HG02970 (cell line): ENCODE results near the gene NPLOC4.
"Not testable (repeated sequence)": the region's sequence is repeated elsewhere in the genome, so short reads cannot be mapped to it uniquely, and the experiment has no call there.

Source experiments
- ATAC-seq: cut with Tn5 transposase; IDR thresholded peaks from one replicate; pipeline ENCODE4 v1.9.1; 2021; ENCODE audit warnings: mild to moderate bottlenecking, moderate library complexity, moderate number of reproducible peaks; ENCODE audit not compliant: unreplicated experiment, low FRiP score

The NPLOC4 gene

DNA sequence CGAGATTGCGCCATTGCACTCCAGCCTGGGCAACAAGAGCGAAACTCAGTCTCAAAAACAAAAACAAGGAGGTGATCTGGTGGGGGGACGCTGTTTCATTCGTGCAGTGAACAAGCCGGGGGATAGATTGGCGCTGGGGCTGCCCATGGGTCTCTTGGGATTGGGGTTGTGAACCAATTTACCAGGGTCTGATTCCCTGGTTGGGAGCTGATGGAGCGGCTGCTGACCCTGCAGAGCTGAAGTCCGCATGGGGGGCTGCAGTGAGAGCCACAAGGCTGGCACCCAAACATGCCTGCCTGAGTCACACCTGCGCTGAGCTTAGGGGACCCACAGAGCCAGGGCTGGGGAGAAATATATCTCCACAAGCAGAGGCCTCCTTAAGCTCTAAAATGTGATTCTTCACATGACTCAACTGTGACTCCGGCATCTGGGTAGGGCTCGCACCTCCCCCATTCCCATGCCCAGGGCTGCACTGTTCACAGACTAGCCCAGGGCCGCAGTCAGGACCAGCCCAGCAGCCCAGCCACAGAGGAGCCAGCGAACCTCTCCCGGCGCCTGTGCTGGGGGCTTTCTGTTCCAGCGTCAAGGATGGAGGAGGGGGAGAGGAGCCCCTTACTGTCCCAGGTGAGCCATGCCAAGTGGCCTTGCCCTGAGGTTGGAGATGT, 5.0 kb upstream of the NPLOC4 start:
- no peak for ATAC-seq

DNA sequence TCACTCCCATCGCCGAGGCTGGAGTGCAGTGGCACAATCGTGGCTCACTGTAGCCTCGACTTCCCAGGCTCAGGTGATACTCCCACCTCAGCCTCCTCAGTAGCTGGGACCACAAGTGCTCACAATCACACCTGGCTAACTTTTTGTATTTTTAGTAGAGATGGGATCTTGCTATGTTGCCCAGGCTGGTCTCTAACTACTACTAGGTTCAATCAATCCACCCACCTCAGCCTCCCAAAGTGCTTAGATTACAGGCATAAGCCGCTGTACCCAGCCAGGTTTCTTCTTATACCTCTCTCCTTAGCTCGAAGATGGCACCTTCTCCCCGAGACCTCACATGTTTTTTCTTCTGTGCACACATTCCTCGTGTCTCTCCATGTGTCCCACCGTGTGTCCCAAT, 3.1 kb upstream of the NPLOC4 start:
- ATAC-seq, result no peak

DNA sequence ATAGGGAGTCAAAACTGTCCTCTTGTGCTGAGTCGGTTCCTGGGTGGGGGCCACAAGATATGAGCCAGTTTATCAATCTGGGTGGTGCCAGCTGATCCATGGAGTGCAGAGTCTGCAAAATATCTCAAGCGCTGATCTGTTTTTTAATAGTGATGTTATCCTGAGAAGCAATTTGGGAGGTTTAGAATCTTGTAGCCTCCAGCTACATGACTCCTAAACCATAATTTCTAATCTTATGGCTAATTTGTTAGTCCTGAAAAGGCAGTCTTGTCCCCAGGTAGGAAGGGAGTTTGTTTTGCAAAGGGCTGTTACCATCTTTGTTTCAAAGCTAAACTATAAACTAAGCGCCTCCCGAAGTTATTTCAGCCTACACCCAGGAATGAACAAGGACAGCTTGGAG, 1.8 kb upstream of the NPLOC4 start:
- no peak for ATAC-seq

DNA sequence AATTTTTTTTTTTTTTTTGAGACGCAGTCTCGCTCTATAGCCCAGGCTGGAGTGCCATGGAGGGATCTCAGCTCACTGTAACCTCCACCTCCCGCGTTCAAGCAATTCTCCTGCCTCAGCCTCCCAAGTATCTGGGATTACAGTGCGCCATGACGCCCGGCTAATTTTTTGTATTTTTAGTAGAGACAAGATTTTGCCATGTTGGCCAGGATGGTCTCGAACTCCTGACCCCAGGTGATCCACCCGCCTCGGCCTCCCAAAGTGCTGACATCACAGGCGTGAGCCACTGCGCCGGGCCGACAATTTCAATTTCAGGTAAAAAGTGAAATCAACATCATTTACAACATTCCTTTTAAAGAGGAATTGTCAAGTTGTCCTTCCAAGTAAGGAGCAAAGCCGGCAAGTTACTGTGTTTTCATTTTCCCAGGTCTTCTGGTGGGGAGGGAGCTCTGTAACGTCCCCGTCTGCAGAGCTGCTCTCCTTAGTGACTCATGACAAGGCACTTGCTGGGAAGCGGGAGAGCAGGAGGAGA, 873 bp downstream of the NPLOC4 start:
- peak; percentile 9 for ATAC-seq

DNA sequence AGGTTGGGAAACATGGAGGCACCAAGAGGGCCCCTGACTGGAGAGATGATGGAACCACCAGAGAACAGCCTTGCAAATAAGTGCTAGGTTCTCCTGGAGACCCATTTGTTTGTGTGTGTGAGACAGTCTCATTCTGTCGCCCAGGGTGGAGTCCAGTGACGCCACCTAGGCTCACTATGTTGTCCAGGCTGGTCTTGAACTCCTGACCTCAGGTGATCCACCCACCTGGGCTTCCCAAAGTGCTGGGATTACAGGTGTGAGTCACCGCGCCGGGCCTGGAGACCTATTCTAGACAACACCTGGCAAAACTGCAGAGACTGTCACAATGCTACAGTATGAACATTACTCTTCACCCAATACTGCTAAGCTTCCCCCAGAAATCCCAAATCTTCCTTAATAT, 1.5 kb downstream of the NPLOC4 start:
- ATAC-seq, result no peak

DNA sequence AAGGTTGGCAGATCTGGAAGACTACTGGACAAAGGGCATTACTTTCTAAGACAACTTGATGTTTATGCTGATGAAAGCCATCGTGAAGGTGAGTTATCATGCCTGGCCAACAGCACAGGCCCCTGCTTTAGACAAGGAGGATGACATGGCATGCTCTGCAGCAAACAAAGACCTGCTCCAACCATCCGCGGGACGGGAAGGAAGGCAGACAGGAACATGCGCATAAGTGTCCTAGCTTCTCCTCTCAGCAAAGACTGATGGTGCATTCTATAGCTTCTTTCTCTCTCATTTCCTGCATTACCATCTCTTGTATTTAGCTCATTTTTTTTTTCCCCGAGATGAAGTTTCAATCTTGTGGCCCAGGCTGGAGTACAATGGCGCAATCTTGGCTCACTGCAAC, 5.4 kb downstream of the NPLOC4 start:
- ATAC-seq, result no peak

DNA sequence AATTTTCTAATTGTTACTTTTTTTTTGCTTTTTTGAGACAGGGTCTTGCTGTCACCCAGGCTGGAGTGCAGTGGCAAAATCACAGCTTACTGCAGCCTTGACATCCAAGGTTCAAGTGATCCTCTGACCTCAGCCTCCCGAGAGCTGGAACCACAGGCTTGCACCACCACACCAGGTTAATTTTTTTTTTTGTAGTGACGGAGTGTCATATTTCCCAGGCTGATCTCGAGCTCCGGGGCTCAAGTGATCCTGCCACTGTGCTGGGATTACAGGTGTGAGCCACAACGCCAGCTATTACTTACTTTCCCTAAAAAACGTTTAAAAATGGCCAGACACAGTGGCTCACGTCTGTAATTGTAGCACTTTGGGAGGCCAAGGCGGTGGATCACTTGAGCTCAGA, 6.6 kb downstream of the NPLOC4 start:
- no peak for ATAC-seq

DNA sequence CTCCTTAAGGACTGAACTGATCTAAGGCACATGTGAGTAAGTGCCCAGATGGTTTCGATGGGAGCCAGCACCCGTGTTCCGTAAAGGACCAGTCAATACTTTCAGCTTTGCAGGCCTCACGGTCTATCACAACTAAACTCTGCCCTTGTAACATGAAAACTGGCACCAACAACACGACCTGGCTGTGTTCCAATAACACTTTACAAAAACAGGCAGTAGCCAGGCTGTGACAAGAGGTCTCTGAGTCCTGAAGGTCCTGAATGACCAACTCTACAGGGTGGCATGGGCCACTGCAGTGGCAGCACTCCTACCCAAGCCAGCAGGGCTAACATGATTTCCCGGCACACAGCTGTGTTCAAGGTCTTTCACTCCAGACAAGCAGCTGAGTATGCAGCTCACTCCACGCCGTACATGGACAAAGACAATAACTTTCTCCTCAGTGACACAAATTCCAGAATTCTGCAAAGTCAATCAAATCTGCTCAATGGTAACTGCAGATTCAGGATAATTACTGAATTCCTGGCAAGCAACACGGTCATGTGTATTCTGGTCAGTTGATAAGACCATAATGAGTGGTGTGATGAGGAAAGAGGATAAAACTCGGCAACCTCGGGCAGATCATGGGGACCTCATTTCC, 15.3 kb downstream of the NPLOC4 start:
- no peak for ATAC-seq

DNA sequence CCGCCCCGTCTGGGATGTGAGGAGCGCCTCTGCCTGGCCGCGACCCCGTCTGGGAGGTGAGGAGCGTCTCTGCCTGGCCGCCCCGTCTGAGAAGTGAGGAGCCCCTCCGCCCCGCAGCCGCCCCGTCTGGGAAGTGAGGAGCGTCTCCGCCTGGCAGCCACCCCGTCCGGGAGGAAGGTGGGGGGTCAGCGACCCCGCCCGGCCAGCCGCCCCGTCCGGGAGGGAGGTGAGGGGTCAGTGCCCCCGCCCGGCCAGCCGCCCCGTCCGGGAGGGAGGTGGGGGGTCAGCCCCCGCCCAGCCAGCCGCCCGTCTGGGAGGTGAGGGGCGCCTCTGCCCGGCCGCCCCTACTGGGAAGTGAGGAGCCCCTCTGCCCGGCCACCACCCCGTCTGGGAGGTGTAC, 18.6 kb downstream of the NPLOC4 start:
- ATAC-seq, result not testable (repeated sequence)

DNA sequence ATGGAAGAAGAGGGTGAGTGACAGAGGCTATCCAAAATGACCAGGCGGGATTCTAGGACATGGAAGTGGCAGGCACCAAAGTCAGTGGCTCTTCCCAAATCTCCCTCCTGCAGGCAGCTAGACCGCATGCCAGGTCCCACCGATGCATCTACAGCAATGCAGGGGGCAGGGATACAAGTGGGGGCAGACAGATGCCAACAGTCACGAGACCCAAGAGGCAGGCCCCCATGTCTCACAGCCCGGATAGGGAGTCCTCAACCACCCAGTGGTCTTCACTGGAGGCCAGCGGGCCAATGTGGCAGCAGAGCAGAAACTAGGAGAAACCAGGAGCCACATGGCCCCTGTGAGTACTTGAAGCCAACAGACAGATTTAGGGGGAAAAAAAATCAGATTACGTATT, 20.0 kb downstream of the NPLOC4 start:
- no peak for ATAC-seq

DNA sequence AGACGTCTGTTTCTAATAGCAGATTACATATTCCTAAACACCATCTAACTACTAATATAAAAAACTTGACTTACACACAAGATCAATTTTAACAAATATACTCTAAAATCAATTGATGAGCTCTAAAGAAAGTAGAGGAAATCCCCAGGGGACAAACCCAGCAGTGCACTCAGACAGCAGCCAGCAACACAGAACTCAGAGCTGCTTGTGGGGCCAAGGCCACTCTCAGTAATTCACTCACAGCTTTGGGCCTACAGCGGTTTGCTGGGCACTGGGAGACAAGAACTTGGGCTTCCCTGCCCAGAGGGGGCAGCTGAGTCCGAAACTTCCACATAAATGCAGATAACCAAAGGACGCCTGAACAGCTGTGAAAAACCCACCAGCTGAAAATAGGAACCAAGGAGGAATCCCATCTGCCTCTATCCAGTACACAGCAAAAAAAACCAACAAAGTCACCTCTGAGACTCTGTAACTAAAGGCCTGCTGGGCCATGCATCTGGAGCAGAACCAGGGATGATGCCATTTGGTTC, 21.4 kb downstream of the NPLOC4 start:
- ATAC-seq, result no peak

DNA sequence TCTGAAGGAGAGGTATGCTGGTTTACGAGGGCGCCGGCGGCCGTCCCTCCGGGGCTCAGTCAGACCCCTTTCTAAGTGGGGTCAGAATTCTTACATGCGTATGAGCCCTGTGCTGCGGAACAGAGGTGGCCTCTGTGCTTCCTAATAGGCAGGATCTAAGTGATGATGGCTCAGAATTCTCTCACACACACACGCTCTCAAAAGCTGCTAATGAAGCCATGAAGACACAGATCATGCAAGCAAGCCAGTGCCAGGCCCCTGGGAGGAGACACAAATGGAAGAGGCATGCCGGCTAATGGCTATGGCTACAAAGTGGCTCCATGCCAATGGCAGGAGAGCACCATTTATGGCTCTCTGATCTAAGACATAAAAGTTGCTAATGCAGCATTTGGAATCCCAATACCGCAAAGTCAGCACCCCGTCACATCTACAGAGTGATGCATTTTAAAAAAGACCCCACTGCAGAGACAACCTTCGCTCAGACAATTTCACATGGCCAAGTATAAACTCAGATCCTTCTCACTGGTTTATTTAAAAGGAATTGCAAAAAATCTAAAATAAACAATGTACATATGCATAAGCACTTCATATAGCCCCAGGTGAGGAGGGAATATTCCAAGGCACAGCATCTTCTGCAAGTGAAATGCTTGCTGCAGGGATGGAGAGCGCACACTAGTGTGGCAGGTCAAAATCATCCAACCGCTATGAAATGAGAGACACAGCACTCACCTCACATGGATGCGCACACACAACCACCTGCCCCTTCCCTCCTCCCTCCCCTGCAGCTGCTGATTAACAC, 24.5 kb downstream of the NPLOC4 start:
- ATAC-seq, result no peak

DNA sequence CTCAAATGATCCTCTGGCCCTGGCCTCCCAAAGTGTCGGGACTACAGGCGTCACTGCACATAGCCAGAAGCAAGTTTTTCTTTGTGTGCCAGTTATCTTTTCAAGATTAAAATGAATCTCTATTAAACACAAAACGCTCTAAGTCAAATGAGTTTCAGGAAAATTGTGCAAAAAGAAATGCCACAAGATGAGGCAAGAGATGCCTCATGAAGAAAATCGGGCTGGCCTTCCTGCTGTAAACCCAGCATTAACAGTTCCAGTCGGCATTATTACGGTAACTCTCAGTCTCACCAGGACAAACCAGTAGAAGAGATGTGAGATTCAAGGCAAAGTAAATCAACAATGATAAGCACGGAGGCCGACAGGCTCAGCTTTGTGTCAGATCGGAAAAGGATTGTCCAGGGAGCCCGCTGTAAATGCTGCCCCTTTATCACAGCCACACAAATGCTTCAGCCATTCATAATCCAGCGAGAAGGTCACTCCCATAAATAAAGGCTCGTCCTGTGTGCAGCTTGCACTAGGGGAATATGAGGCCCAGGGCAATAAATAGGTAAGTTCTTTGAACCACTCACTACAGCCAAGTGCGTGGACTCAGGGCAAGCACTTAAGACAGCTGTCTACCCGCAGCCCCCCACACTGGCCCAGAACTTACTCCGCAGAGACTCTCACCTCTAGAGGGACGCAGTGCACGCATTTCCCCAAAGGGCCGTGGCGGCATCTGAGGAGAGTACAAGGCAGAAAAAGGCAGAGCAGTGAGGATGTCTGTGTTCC, 27.2 kb downstream of the NPLOC4 start:
- ATAC-seq, result no peak

DNA sequence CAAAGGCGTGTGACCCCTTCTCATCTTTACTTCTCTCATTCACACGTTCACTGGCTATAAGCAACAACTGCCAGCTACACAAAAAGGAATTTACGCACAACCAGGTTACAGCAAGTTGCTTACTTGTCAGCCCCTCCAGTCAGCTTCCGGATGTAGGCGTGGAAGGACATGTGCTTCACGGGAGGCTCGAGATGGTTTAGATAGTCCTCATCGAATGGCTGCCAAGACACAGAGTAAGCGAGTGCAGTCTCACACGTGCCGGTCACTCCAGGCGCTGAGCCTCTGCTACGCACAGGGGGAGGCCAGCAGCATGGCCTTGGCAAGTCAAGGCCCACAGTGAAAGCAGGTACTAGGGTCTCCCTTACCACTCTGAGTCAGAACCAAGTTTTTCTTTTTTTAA, 28.3 kb downstream of the NPLOC4 start:
- ATAC-seq, result no peak

DNA sequence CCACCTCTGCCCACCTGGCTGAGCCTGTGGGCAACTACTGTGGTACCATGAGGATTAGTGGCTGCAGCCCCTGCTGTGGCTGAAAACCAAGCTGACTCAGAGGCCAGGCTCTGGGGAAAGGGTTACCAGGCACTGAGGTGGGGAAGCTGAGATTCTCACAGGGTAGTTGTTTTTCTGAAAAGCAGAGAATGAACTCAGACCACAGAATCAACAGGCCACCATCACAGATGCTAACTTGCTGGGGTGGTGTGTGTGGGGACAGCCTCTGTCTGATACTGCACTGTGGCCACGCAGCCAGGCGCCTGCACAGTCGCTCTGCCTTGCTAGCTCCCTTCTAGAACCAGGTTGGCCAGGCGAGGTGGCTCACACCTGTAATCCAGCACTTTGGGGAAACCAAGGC, 28.8 kb downstream of the NPLOC4 start:
- ATAC-seq, result no peak

DNA sequence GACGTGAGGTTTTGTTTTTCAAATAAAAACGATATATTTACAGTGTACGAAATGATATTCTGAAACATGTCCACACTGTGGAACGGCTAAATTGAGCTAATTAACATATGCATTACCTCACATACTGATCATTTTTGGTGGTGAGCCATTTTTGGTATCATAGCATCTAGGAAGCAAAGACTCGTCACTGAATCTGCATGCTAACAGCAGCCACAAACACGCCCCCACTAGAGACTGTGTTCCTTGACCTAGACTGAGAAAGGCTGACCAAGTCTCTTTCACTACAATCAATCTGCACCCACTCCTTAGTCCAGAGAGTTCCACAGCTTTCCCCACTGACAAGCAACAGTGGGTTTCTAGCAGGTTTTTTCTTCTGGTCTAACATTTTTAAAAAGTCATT, 29.5 kb downstream of the NPLOC4 start:
- no peak for ATAC-seq

DNA sequence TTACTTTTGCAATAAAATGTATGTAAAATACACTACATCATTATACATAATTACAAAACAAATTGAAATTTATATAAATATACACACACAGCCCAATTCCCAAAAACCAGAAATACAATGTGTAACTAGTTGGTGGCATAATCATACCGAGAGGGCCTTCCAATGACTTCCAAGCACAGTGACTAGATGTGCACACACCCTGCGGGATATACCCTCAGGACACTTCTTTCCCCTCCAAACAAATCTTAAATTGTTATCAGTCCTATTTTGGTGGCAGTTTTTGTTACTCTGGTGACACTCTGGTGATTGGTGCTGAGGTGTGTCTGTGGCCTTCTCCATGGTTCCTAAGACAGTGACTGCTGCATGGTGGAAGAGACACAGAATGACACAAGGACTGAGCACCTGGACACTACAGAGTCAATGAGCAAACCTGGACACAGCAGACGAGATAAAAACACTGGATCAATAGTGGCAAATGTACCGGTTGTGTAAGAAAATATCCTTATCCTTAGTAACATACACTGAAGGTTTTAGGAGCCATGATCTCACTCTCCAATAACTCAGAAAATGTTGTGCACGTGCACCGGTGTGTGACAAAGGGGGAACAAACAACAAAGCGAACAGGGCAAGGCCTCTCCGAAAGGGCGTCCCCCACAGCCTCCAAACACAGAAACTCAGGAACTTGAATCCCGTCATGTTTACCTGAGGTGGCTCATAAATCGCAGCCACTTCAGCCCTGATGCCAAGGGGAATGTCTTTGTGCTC, 32.9 kb downstream of the NPLOC4 start:
- ATAC-seq, result no peak

DNA sequence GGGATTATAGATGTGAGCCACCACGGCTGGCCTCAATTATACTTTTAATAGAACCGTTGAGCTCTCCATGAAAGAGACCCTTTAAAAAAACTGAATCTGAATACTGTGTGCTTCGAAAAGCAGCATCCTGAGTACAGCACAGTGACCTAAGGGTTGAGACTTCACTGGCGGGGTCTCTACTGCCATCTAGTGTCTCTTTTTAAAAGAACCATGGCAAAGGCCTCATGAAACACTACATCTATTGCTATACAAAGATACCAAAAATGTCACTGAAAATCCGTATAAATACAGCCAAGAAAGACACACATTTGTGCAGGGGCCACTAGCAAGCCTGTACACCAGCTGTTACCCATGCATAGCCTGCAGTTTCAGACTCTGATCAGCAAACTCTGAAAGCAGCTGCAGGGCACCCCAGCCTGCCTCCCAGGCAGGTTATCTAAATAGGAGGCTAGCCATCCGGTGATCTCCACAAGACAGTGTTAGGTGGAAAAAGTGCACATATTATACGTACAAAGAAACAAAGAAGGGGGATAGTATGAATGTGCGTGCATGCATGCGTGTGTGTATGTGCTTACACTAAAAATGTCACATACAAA, 35.3 kb downstream of the NPLOC4 start:
- no peak for ATAC-seq

DNA sequence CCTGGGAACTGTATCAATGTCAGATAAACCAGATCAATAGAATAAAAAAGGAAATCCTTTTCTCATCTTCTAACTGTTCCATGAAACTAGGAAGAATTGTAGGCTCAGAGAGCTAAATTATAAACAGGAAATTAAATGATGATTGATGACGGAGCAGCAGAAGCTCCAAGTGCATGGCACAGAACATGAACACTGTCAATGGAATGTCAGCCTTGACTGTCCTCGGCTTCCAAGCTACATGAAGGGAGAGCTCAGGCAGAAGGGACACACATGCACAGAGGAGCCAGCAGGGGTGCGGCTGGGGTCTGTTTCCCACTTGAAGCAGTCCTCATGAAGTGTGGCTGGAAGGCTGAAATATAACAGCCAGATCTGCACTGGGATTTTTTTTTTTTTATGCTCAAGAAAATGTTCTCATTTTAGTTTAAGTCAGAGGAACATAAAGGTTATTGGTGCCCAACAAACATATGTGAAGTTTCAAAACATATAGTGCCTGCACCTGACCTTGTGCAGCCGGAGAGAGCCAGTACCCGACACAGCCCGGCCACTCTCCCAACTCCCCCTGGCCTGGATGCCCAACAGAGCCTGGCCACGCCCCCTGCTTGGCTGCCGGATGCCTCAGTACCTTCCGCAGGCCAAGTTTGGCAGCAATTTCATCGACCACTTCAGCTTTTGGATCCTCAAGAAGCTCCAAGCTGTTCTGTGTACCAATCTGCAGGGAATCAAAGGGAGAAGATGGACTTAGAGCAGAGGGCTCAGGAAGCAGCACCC, 37.0 kb downstream of the NPLOC4 start:
- no peak for ATAC-seq
